K562 (cell line): Measurements from ENCODE around the gene BBC3. TPM values are rescaled to one million over a fixed set of nuclear protein-coding genes. Genes with fewer than 3 reads are reported as not detected.

Experiments
- ARID2 ChIP-seq: fragments of 450-650 bp; IDR thresholded peaks from 2 replicates; pipeline ENCODE4 v1.6.1; 2017; ENCODE audit warnings: antibody characterized with exemption, mild to moderate bottlenecking
- ARID3B ChIP-seq: fragments of 250-450 bp; sonication (Bioruptor Pico); IDR thresholded peaks from 2 replicates; pipeline ENCODE4 v1.4.0; 2020; ENCODE audit warnings: borderline replicate concordance
- BRD4 ChIP-seq: fragments of 200-600 bp; sonication (generic); IDR thresholded peaks from 2 replicates; pipeline ENCODE4 v1.6.1; 2017; ENCODE audit warnings: inconsistent platforms
- C11orf30 ChIP-seq: fragments of 450-650 bp; IDR thresholded peaks from 2 replicates; pipeline ENCODE4 v1.6.1; 2016; ENCODE audit warnings: low read depth, mild to moderate bottlenecking
- CTCF ChIP-seq, 3 experiments: IDR thresholded peaks in 2 of 3; conservative IDR thresholded peaks in 1 of 3; 2 replicates each; pipeline ENCODE4 v1.5.1; 2011 to 2012; ENCODE audit warnings: low read length in 3 of 3, mild to moderate bottlenecking in 3 of 3, control low read depth in 2 of 3, improper control_type of control experiment in 1 of 3, inconsistent platforms in 1 of 3, low read depth in 1 of 3, mixed read lengths in 1 of 3, moderate library complexity in 1 of 3; ENCODE audit not compliant: insufficient read depth in 2 of 3
- E2F6 ChIP-seq, 2 experiments: IDR thresholded peaks; 2 replicates each; pipeline ENCODE4 v1.6.1; 2011; ENCODE audit warnings: borderline replicate concordance in 1 of 2, control low read depth in 1 of 2, low read depth in 1 of 2, low read length in 1 of 2, mild to moderate bottlenecking in 1 of 2, mixed read lengths in 1 of 2, moderate library complexity in 1 of 2; ENCODE audit not compliant: insufficient read depth in 1 of 2, insufficient read length in 1 of 2, poor library complexity in 1 of 2, severe bottlenecking in 1 of 2; ENCODE audit errors: extremely low read depth in 1 of 2
- ETS1 ChIP-seq: conservative IDR thresholded peaks from 2 replicates; pipeline ENCODE4 v1.6.1; 2011; ENCODE audit warnings: low read depth, mild to moderate bottlenecking, low read length; ENCODE audit not compliant: control insufficient read depth
- EWSR1 ChIP-seq: fragments of 450-650 bp; IDR thresholded peaks from 2 replicates; pipeline ENCODE4 v1.6.1; 2018; ENCODE audit warnings: borderline replicate concordance, mild to moderate bottlenecking, low read depth, moderate library complexity; ENCODE audit not compliant: partially characterized antibody
- MAFF ChIP-seq: IDR thresholded peaks from 2 replicates; pipeline ENCODE4 v1.6.1; 2012; ENCODE audit warnings: low read length, improper control_type of control experiment
- MAFK ChIP-seq: IDR thresholded peaks from 2 replicates; pipeline ENCODE4 v1.6.1; 2011; ENCODE audit warnings: low read length, improper control_type of control experiment
- MCM2 ChIP-seq: fragments of 450-650 bp; IDR thresholded peaks from 2 replicates; pipeline ENCODE4 v1.6.1; 2017; ENCODE audit warnings: low read depth, mild to moderate bottlenecking
- MTA2 ChIP-seq: fragments of 450-650 bp; IDR thresholded peaks from 2 replicates; pipeline ENCODE4 v1.6.1; 2016; ENCODE audit warnings: low read depth
- PHF21A ChIP-seq: fragments of 450-650 bp; IDR thresholded peaks from 2 replicates; pipeline ENCODE4 v1.6.1; 2017; ENCODE audit warnings: low read depth, borderline replicate concordance
- POLR3G ChIP-seq: IDR thresholded peaks from 2 replicates; pipeline ENCODE4 v1.6.1; 2011; ENCODE audit not compliant: insufficient read length, insufficient replicate concordance; ENCODE audit errors: extremely low read depth
- PTRF ChIP-seq: fragments of 450-650 bp; IDR thresholded peaks from 2 replicates; pipeline ENCODE4 v1.6.1; 2016; ENCODE audit warnings: mild to moderate bottlenecking, missing genetic modification characterization, missing compliant biosample characterization
- PYGO2 ChIP-seq: fragments of 450-650 bp; IDR thresholded peaks from 2 replicates; pipeline ENCODE4 v1.6.1; 2016; ENCODE audit warnings: mild to moderate bottlenecking, missing genetic modification characterization, moderate library complexity, missing compliant biosample characterization
- RBM39 ChIP-seq: fragments of 200-400 bp; formaldehyde crosslinking; optimal IDR thresholded peaks from 2 replicates; pipeline ENCODE3; 2018; ENCODE audit warnings: low read depth, low read length
- SMARCC2 ChIP-seq: fragments of 450-650 bp; IDR thresholded peaks from 2 replicates; pipeline ENCODE4 v1.6.1; 2017; ENCODE audit warnings: antibody characterized with exemption, moderate library complexity, mild to moderate bottlenecking, low read depth
- SREBF1 ChIP-seq: fragments of 150-350 bp; IDR thresholded peaks from 2 replicates; pipeline ENCODE4 v1.6.1; 2014; ENCODE audit warnings: antibody characterized with exemption, low read depth, low read length, borderline replicate concordance
- ZBTB17 ChIP-seq: fragments of 450-650 bp; formaldehyde crosslinking; IDR thresholded peaks from 2 replicates; pipeline ENCODE4 v1.4.0; 2020; ENCODE audit warnings: mild to moderate bottlenecking
- ZEB2 ChIP-seq: fragments of 450-650 bp; IDR thresholded peaks from 2 replicates; pipeline ENCODE4 v1.6.1; 2016
- ZNF3 ChIP-seq: fragments of 250-450 bp; sonication (Bioruptor Pico); IDR thresholded peaks from 2 replicates; pipeline ENCODE4 v1.5.0; 2021; ENCODE audit warnings: mild to moderate bottlenecking, moderate library complexity
- ZNF316 ChIP-seq: fragments of 450-650 bp; IDR thresholded peaks from 2 replicates; pipeline ENCODE4 v1.6.1; 2016
- ZNF75A ChIP-seq: fragments of 450-650 bp; formaldehyde crosslinking; IDR thresholded peaks from 2 replicates; pipeline ENCODE4 v1.4.0; 2020; ENCODE audit warnings: mild to moderate bottlenecking
- polyA plus RNA-seq, 8 experiments: library from polyadenylated mRNA; depleted of rRNA in 4 of 8; stranded (reverse) in 5 of 8; unstranded in 3 of 8; fragments of >200 nt; fragmentation: Nextera tagmentation in 2 of 8; fragmentation: Illumina TruSeq in 1 of 8; extraction: Ambion mirVana in 2 of 8; extraction: Trizol in 1 of 8; gene quantifications; 2 replicates each; pipeline versions ENCODE4 v1.2.1 to v1.2.3, GENCODE V29; 2011 to 2014; ENCODE audit warnings: inconsistent platforms in 1 of 8, missing spikeins in 1 of 8
- total RNA-seq, 7 experiments: library from RNA; depleted of rRNA in 6 of 7; stranded (reverse); fragments of >200 nt in 6 of 7; fragmentation: Illumina TruSeq in 2 of 7; extraction: Trizol in 2 of 7; gene quantifications; 2 replicates each; pipeline versions ENCODE4 v1.2.1 to v1.2.3, GENCODE V29; 2011 to 2021; ENCODE audit warnings: low replicate concordance in 1 of 7

BBC3 gene
- total and polyA plus RNA-seq, 9 of the 15 experiments (the other 6 are each of a cell fraction or from before 2014, with no cell fraction given) = 0.15 to 30.7 (median 4.8) TPM

- TF ChIP-seq POLR3G = no peak
- no peak for TF ChIP-seq EWSR1
- no peak for TF ChIP-seq ZBTB17 (CRISPR knock-in tag)
- peak; percentile 88 for TF ChIP-seq ZNF316
- no peak for TF ChIP-seq PTRF (tag)
- no peak for TF ChIP-seq ETS1
- TF ChIP-seq RBM39 = no peak
- TF ChIP-seq ZNF3 = no peak
- TF ChIP-seq MCM2 = no peak
- no peak for TF ChIP-seq ZEB2
- peak; percentile 64 for TF ChIP-seq MAFF
- TF ChIP-seq SMARCC2 = no peak
- no peak for TF ChIP-seq PHF21A
- peak; percentile 72 for TF ChIP-seq C11orf30
- TF ChIP-seq ARID3B (CRISPR knock-in tag) = no peak
- TF ChIP-seq MTA2 = no peak
- no peak for TF ChIP-seq ARID2
- peak; percentile 2; the same call in 1 of the 2 replicates for TF ChIP-seq MAFK
- TF ChIP-seq E2F6 (IDR thresholded peaks at IDR 0.05; ENCODE audit: borderline replicate concordance in 1 of 2, extremely low read depth in 1 of 2, insufficient read depth in 1 of 2, insufficient read length in 1 of 2, low read depth in 1 of 2, low read length in 1 of 2, poor library complexity in 1 of 2, severe bottlenecking in 1 of 2) = no peak
- TF ChIP-seq CTCF (IDR thresholded peaks at IDR 0.05 in 2 of 3, conservative IDR thresholded peaks at IDR 0.05 in 1 of 3; ENCODE audit: insufficient read depth in 2 of 3, low read depth in 1 of 3, low read length in 3 of 3) = no peak
- no peak for TF ChIP-seq ZNF75A (CRISPR knock-in tag)
- no peak for TF ChIP-seq SREBF1
- no peak for TF ChIP-seq BRD4
- TF ChIP-seq PYGO2 (tag) = no peak
Measured at GRCh38 chr19:47190167-47190727, 40.8 kb downstream of the BBC3 start (continued).
